ENCODE data around the gene TRAIP.

The TRAIP gene

DNA sequence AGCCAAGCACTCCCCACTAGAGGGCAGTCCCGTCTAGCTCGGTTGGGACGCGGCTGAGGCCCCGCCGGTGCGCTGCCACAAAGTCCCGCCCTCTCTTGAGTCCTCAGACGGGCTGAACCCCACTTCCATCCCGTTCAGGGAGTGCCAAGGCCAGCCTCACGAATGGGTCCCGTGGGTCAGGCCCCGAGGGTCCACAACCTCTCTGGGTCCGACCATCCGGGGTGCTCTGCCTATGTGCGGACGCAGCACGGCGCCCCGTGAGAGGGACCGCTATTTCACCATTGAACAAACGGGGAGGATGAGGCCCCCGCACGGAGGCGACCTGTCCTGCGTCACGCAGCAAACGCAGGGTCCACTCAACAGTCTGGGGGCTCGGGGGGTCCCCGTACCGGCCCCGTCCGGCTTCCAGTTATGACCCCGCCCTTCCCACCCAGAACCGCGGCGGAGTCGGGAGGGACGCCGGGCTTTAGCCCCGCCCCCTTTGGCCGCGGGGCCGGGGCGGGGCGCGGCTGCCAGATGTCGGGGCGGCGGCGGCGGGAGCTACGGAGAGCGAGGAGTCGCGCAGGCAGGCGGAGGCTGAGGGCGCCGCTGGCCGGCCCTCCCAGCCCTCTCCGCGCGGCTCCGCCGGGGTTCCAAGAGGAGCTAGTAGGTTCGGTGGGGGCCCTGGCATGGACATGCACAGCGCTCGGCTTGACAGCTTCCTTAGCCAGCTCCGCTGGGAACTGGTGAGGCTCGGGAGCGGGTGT lies 53.5 kb downstream of the TRAIP start, which contains the start of gene INKA1 (continued):
- TF ChIP-seq ZNF48 (tag by site-specific recombination; IDR thresholded peaks at IDR 0.05) (no peak), ZNF518A (tag by site-specific recombination; conservative IDR thresholded peaks at IDR 0.05; ENCODE audit: low read depth) (no peak), ZNF266 (tag by site-specific recombination; IDR thresholded peaks at IDR 0.05; ENCODE audit: low read depth) (no peak), HOXC10 (CRISPR knock-in tag; IDR thresholded peaks at IDR 0.05) (no peak), MEIS1 (CRISPR knock-in tag; IDR thresholded peaks at IDR 0.05; ENCODE audit: borderline replicate concordance) (no peak), ZNF510 (tag by site-specific recombination; IDR thresholded peaks at IDR 0.05; ENCODE audit: insufficient replicate concordance) (no peak), ZNF350 (tag by site-specific recombination; IDR thresholded peaks at IDR 0.05) (no peak), SETDB1 (IDR thresholded peaks at IDR 0.05; ENCODE audit: insufficient read length, low read length) (no peak), ZNF138 (tag by site-specific recombination; IDR thresholded peaks at IDR 0.05; ENCODE audit: borderline replicate concordance) (no peak), YY1 (tag by site-specific recombination; IDR thresholded peaks at IDR 0.05) (no peak), PRDM6 (tag by site-specific recombination; IDR thresholded peaks at IDR 0.05) (no peak), ZNF121 (tag by site-specific recombination; IDR thresholded peaks at IDR 0.05) (no peak), ZNF488 (tag by site-specific recombination; IDR thresholded peaks at IDR 0.05) (no peak), ZNF214 (tag by site-specific recombination; IDR thresholded peaks at IDR 0.05; ENCODE audit: borderline replicate concordance) (no peak), ZIC2 (tag by site-specific recombination; IDR thresholded peaks at IDR 0.05) (no peak), ZBTB20 (tag by site-specific recombination; IDR thresholded peaks at IDR 0.05) (peak; percentile 73; the same call in 1 of the 2 replicates), ZNF843 (tag by site-specific recombination; IDR thresholded peaks at IDR 0.05) (no peak), ZNF404 (tag by site-specific recombination; IDR thresholded peaks at IDR 0.05) (no peak), ZNF175 (tag by site-specific recombination; IDR thresholded peaks at IDR 0.05) (no peak), BCL11A (tag by site-specific recombination; IDR thresholded peaks at IDR 0.05; ENCODE audit: low read depth) (no peak), ZNF16 (tag by site-specific recombination; IDR thresholded peaks at IDR 0.05; ENCODE audit: low read depth) (no peak), ZNF174 (tag by site-specific recombination; IDR thresholded peaks at IDR 0.05) (no peak), ZSCAN30 (tag by site-specific recombination; IDR thresholded peaks at IDR 0.05) (0 out of 2 replicates have a peak, but pooled peaks have one; percentile 28), ZNF768 (tag by site-specific recombination; IDR thresholded peaks at IDR 0.05) (no peak), ZBTB7A (tag by site-specific recombination; IDR thresholded peaks at IDR 0.05; ENCODE audit: low read depth) (peak; percentile 47; the same call in 1 of the 2 replicates), FEZF1 (tag by site-specific recombination; IDR thresholded peaks at IDR 0.05) (no peak)
- TF ChIP-seq, protein P1, sequence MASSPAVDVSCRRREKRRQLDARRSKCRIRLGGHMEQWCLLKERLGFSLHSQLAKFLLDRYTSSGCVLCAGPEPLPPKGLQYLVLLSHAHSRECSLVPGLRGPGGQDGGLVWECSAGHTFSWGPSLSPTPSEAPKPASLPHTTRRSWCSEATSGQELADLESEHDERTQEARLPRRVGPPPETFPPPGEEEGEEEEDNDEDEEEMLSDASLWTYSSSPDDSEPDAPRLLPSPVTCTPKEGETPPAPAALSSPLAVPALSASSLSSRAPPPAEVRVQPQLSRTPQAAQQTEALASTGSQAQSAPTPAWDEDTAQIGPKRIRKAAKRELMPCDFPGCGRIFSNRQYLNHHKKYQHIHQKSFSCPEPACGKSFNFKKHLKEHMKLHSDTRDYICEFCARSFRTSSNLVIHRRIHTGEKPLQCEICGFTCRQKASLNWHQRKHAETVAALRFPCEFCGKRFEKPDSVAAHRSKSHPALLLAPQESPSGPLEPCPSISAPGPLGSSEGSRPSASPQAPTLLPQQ (tag by site-specific recombination; IDR thresholded peaks at IDR 0.05) = peak; percentile 40; the same call in 1 of the 2 replicates
- TF ChIP-seq, protein P2, sequence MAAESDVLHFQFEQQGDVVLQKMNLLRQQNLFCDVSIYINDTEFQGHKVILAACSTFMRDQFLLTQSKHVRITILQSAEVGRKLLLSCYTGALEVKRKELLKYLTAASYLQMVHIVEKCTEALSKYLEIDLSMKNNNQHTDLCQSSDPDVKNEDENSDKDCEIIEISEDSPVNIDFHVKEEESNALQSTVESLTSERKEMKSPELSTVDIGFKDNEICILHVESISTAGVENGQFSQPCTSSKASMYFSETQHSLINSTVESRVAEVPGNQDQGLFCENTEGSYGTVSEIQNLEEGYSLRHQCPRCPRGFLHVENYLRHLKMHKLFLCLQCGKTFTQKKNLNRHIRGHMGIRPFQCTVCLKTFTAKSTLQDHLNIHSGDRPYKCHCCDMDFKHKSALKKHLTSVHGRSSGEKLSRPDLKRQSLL (tag by site-specific recombination; IDR thresholded peaks at IDR 0.05) = no peak
